LNCaP clone FGC (cell line): ENCODE measurements around the gene GCK.

Source experiments
- DNase-seq: peaks from one replicate; pipeline ENCODE4 v3.0.0-alpha.2; 2011; ENCODE audit warnings: low read depth
- H3K4me3 ChIP-seq: 2 replicates; pipeline ENCODE4 v1.5.1; 2011; ENCODE audit warnings: mild to moderate bottlenecking, low read depth, low read length, control low read depth
- CTCF ChIP-seq: IDR thresholded peaks from 2 replicates; pipeline ENCODE4 v1.5.1; 2012; ENCODE audit warnings: mild to moderate bottlenecking; ENCODE audit not compliant: control insufficient read depth, insufficient read depth; ENCODE audit errors: extremely low read depth

GCK gene

GRCh38 chr7:44141221-44141850 lies 47.9 kb downstream of the GCK start, which contains the start of gene MYL7:
Gene MYL7 (minus strand): TSS chr7:44141332. CDS start chr7:44141305, 27 bp downstream.
- DNase-seq: no peak
- H3K4me3 ChIP-seq: no peak within 1 kb of the TSS
- TF ChIP-seq CTCF: no peak

- DNase-seq: no peak
- H3K4me3 ChIP-seq: no peak overlapping the region
- TF ChIP-seq CTCF: no peak
Observed at GRCh38 chr7:44140341-44140740, 48.9 kb downstream of the GCK start.

- no peak for TF ChIP-seq CTCF
- DNase-seq: no peak
- no peak overlapping the region for H3K4me3 ChIP-seq
Observed at GRCh38 chr7:44139311-44140010, 49.8 kb downstream of the GCK start.

GRCh38 chr7:44138698-44139097 lies 50.5 kb downstream of the GCK start:
- no peak overlapping the region for H3K4me3 ChIP-seq
- no peak for TF ChIP-seq CTCF
- DNase-seq: no peak

GRCh38 chr7:44136731-44137130 lies 52.5 kb downstream of the GCK start:
- no peak for TF ChIP-seq CTCF
- no peak for DNase-seq
- H3K4me3 ChIP-seq: no peak overlapping the region

GRCh38 chr7:44134943-44135628 lies 54.2 kb downstream of the GCK start:
- no peak for DNase-seq
- H3K4me3 ChIP-seq: no peak overlapping the region
- no peak for TF ChIP-seq CTCF

- no peak for DNase-seq
- TF ChIP-seq CTCF: no peak
- no peak overlapping the region for H3K4me3 ChIP-seq
Observed at GRCh38 chr7:44133295-44133694, 55.9 kb downstream of the GCK start.
